ENCODE results near the gene GALNT10. TPM values are rescaled to one million over a fixed set of nuclear protein-coding genes. Genes with fewer than 3 reads are reported as not detected.

Gene GALNT10
- total and polyA plus RNA-seq, 2 experiments from 2014 or later, result 3.2 to 12.9 TPM

DNA sequence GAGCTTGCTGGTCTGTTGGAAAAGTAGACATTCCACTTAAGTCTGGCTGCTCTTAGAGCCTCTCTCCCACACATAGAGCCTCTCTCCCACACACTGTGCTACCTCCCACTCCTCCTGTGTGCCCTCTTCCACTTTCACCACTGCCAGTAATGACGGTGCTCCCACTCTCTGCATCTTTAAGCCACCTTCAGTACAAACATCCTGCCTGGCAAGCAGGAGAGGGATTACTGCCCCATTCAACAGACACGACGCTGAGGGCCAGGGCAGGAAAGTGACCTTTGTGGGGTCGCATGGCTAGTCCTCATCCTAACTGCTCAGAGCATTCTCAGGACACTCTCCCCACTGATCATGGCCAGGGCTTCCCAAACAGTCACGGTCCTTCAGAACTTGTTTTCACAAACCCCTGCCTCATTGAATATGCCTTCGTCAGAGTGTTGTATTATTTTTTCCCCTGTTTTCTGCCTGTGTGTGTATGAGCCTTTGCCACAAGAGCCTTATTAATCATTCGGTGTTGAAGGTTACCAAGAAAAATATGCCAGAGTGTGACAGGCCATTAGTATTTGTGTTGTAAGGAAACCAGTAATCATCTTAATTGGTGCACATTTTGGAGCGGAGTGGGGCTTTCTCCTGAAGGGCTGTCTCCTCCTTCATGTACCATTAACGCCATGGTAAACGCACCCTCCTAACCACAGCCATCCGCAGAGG lies 168.1 kb downstream of the GALNT10 start:
- Mint-ChIP-seq H3K36me3 (ENCODE audit: low read depth) (no peaks in the 10 kb centered on the region), H3K27ac (no peak overlapping the region), H3K4me1 (peaks cover 26% of the 10 kb centered on the region), H3K9me3 (no peaks in the 10 kb centered on the region), H3K4me3 (no peak overlapping the region), H3K27me3 (ENCODE audit: insufficient read depth, low read depth, poor library complexity) (no peaks in the 10 kb centered on the region)
- no peak for TF ChIP-seq CREB1 (CRISPR knock-in tag; IDR thresholded peaks at IDR 0.05; ENCODE audit: low read depth)
- TF ChIP-seq POLR2AphosphoS5 (IDR thresholded peaks at IDR 0.05; ENCODE audit: low read depth), result no peak
- Histone ChIP-seq H3K27me3 (ENCODE audit: insufficient read depth) (no peaks in the 10 kb centered on the region), H3K4me1 (ENCODE audit: insufficient read depth) (peaks cover 13% of the 10 kb centered on the region), H3K4me3 (no peak overlapping the region), H2AFZ (no peak overlapping the region), H3K79me2 (replicated peaks; ENCODE audit: insufficient read depth) (no peaks in the 10 kb centered on the region), H3K36me3 (ENCODE audit: insufficient read depth) (no peaks in the 10 kb centered on the region), H4K20me1 (replicated peaks; ENCODE audit: insufficient read depth) (no peaks in the 10 kb centered on the region), H3K27ac (ENCODE audit: low read depth) (no peak overlapping the region), H3F3A (replicated peaks; ENCODE audit: low read depth) (no peaks in the 10 kb centered on the region), H3K9me2 (ENCODE audit: insufficient read depth) (no peaks in the 10 kb centered on the region), H3K4me2 (no peak overlapping the region)
- DNase-seq (ENCODE audit: low spot score) (no peak), ATAC-seq (no peak)

- DNase-seq (ENCODE audit: low spot score) (no peak), ATAC-seq (no peak)
- H3K4me3 ChIP-seq, result no peak overlapping the region
- H3K27me3 Mint-ChIP-seq (ENCODE audit: insufficient read depth, low read depth, poor library complexity), result no peaks in the 10 kb centered on the region
- no peaks in the 10 kb centered on the region for H3K36me3 Mint-ChIP-seq (ENCODE audit: low read depth)
- no peak overlapping the region for H2AFZ ChIP-seq
- no peak overlapping the region for H3K27ac ChIP-seq (ENCODE audit: low read depth)
- no peaks in the 10 kb centered on the region for H3K79me2 ChIP-seq (replicated peaks; ENCODE audit: insufficient read depth)
- no peak overlapping the region for H3K4me3 Mint-ChIP-seq
- H3K27ac Mint-ChIP-seq, result 0 out of 2 replicates have a peak overlapping the region, but pooled peaks have one; percentile 23
- H3K4me1 ChIP-seq (ENCODE audit: insufficient read depth), result peaks cover 13% of the 10 kb centered on the region
- H3K4me1 Mint-ChIP-seq, result peaks cover 26% of the 10 kb centered on the region
- H3K9me3 Mint-ChIP-seq, result no peaks in the 10 kb centered on the region
- H3K9me2 ChIP-seq (ENCODE audit: insufficient read depth), result no peaks in the 10 kb centered on the region
- H3K27me3 ChIP-seq (ENCODE audit: insufficient read depth), result no peaks in the 10 kb centered on the region
- no peaks in the 10 kb centered on the region for H4K20me1 ChIP-seq (replicated peaks; ENCODE audit: insufficient read depth)
- no peak overlapping the region for H3K4me2 ChIP-seq
- no peaks in the 10 kb centered on the region for H3K36me3 ChIP-seq (ENCODE audit: insufficient read depth)
- H3F3A ChIP-seq (replicated peaks; ENCODE audit: low read depth), result no peaks in the 10 kb centered on the region
- TF ChIP-seq STAT1 (IDR thresholded peaks at IDR 0.05; ENCODE audit: unreplicated experiment) (no peak), EZH2phosphoT487 (IDR thresholded peaks at IDR 0.05; ENCODE audit: unreplicated experiment) (no peak), NANOG (IDR thresholded peaks at IDR 0.05; ENCODE audit: borderline replicate concordance) (no peak), CTCF (conservative IDR thresholded peaks at IDR 0.05; ENCODE audit: low read depth in 2 of 2) (no peak), ZNF462 (CRISPR knock-in tag; IDR thresholded peaks at IDR 0.05) (no peak), ZNF331 (CRISPR knock-in tag; IDR thresholded peaks at IDR 0.05; ENCODE audit: low read depth) (no peak), JUNB (IDR thresholded peaks at IDR 0.05; ENCODE audit: unreplicated experiment) (no peak)
- TF ChIP-seq, protein P1, sequence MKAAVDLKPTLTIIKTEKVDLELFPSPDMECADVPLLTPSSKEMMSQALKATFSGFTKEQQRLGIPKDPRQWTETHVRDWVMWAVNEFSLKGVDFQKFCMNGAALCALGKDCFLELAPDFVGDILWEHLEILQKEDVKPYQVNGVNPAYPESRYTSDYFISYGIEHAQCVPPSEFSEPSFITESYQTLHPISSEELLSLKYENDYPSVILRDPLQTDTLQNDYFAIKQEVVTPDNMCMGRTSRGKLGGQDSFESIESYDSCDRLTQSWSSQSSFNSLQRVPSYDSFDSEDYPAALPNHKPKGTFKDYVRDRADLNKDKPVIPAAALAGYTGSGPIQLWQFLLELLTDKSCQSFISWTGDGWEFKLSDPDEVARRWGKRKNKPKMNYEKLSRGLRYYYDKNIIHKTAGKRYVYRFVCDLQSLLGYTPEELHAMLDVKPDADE (IDR thresholded peaks at IDR 0.05), result no peak
Measured at GRCh38 chr5:154359221-154359573, 168.7 kb downstream of the GALNT10 start.

All from GM23338 (cell line).